K562 (cell line): ENCODE measurements around the gene RBMS1. TPM values are rescaled to one million over a fixed set of nuclear protein-coding genes. Genes with fewer than 3 reads are reported as not detected.

Experiments
- E2F8 ChIP-seq: fragments of 450-650 bp; IDR thresholded peaks from 2 replicates; pipeline ENCODE4 v1.7.1; 2018; ENCODE audit warnings: mild to moderate bottlenecking, low read depth; ENCODE audit not compliant: partially characterized antibody
- ZNF407 ChIP-seq: fragments of 450-650 bp; IDR thresholded peaks from 2 replicates; pipeline ENCODE4 v1.6.1; 2016; ENCODE audit warnings: low read depth
- polyA plus RNA-seq, 8 experiments: library from polyadenylated mRNA; depleted of rRNA in 4 of 8; stranded (reverse) in 5 of 8; unstranded in 3 of 8; fragments of >200 nt; fragmentation: Nextera tagmentation in 2 of 8; fragmentation: Illumina TruSeq in 1 of 8; extraction: Ambion mirVana in 2 of 8; extraction: Trizol in 1 of 8; gene quantifications; 2 replicates each; pipeline versions ENCODE4 v1.2.1 to v1.2.3, GENCODE V29; 2011 to 2014; ENCODE audit warnings: inconsistent platforms in 1 of 8, missing spikeins in 1 of 8
- total RNA-seq, 7 experiments: library from RNA; depleted of rRNA in 6 of 7; stranded (reverse); fragments of >200 nt in 6 of 7; fragmentation: Illumina TruSeq in 2 of 7; extraction: Trizol in 2 of 7; gene quantifications; 2 replicates each; pipeline versions ENCODE4 v1.2.1 to v1.2.3, GENCODE V29; 2011 to 2021; ENCODE audit warnings: low replicate concordance in 1 of 7

RBMS1 gene
- total and polyA plus RNA-seq, 9 of the 15 experiments (the other 6 are each of a cell fraction or from before 2014, with no cell fraction given), result 0.04 to 0.31 (median 0.09) TPM; not detected in 6

DNA sequence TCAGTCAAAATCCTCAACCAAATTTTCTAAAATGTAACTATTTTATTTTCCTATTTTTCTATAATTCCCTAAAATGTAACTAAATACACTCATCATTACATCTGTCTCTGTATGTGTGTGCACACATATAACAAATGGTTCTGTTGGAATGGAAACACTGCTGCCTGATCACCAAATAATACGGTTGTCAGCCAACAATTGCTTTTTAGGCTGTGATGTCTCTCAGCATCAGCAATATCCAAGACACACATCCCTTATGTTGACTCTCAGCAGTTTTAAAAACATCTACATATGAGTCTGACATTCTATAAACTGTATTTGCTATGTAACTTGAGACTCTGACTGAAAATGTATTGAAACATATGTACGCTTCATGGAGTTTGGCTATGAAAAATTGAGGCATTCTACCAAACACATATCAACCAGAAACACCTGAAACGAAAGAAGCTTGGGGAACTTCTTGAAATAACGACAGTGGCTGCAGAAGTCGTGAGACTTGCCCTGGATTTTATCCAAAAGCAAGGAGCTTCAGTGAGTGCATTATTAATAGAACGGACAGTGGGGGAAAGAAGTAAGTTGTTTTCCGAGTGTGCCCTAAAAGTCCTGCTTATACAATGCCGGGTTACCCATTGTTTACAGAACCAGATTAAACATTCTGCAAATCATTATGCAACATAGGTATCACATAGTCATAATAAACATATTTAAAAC is 183.3 kb downstream of the RBMS1 start (continued):
- TF ChIP-seq ZNF407 (no peak), E2F8 (no peak)
